Muscle of leg (tissue), 16 donors: ENCODE data around the gene RTN4R. TPM values are rescaled to one million over a fixed set of nuclear protein-coding genes. Genes with fewer than 3 reads are reported as not detected.
"Not testable (repeated sequence)": the region's sequence is repeated elsewhere in the genome, so short reads cannot be mapped to it uniquely, and the experiment has no call there.

Source experiments
- DNase-seq: peaks from one replicate; pipeline ENCODE4 v3.0.0; 2013
- H3K27ac ChIP-seq: one replicate; pipeline ENCODE4 v1.5.1; 2013; ENCODE audit warnings: mild to moderate bottlenecking, low read length, control low read depth
- H3K27me3 ChIP-seq: one replicate; pipeline ENCODE4 v1.6.1; 2013; ENCODE audit warnings: low read length; ENCODE audit not compliant: control insufficient read depth, insufficient read depth
- H3K36me3 ChIP-seq: one replicate; pipeline ENCODE4 v1.6.1; 2013; ENCODE audit warnings: low read length; ENCODE audit not compliant: control insufficient read depth, insufficient read depth
- H3K4me1 ChIP-seq: one replicate; pipeline ENCODE4 v1.6.1; 2013; ENCODE audit warnings: low read length; ENCODE audit not compliant: control insufficient read depth, insufficient read depth
- H3K4me3 ChIP-seq: one replicate; pipeline ENCODE4 v1.5.1; 2013; ENCODE audit warnings: low read length, control low read depth
- H3K9me3 ChIP-seq: replicated peaks from 2 replicates; pipeline ENCODE4 v1.6.1; 2013; ENCODE audit warnings: low read depth, low read length; ENCODE audit not compliant: control insufficient read depth
- WGBS: methylation state at CpG from one replicate; pipeline ENCODE4 v1.1.5; 2013; ENCODE audit warnings: missing lambda C conversion rate; ENCODE audit not compliant: insufficient coverage; 5-methylcytosine and 5-hydroxymethylcytosine counted together
- long read RNA-seq, 11 donors: transcript quantifications; one replicate each; lab custom pipeline, GENCODE V29; 2026
- polyA plus RNA-seq, 8 donors: library from polyadenylated mRNA; unstranded; fragments of 120-200 nt; gene quantifications; one replicate each; pipeline versions ENCODE4 v1.2.1 to v1.2.3, GENCODE V29; 2013; ENCODE audit warnings: inconsistent platforms in 1 of 8, low replicate concordance in 1 of 8; ENCODE audit not compliant: insufficient read length in 8 of 8, insufficient read depth in 1 of 8
- total RNA-seq: library from RNA; stranded (reverse); fragments of 120-200 nt; gene quantifications from one replicate; pipeline ENCODE4 v1.2.4, GENCODE V29; 2013

The RTN4R gene
- 7.3 TPM for total RNA-seq
- 10 to 100 TPM in 7 of 8 donors, 1 to 10 TPM in 1; 9.2 to 19.0 (median 13.9) TPM for polyA plus RNA-seq
- long read RNA-seq, donor 1, partial matches to known transcripts = 0 of 2 reads
- long read RNA-seq, donor 1, other reads (novel, unspliced or antisense) = 0 of 2 reads
- long read RNA-seq, donor 2 = 0 reads
- long read RNA-seq, donor 3, partial matches to known transcripts = 0 of 4 reads
- long read RNA-seq, donor 3, other reads (novel, unspliced or antisense) = 0 of 4 reads
- long read RNA-seq, donor 4, partial matches to known transcripts = 0 of 2 reads
- long read RNA-seq, donor 4, other reads (novel, unspliced or antisense) = 0 of 2 reads
- long read RNA-seq, donor 5, transcript RTN4R-201 (2 exons, 2,157 nt) = major isoform, 7 of 8 reads
- long read RNA-seq, donor 5, partial matches to known transcripts = 0 of 8 reads
- long read RNA-seq, donor 5, other reads (novel, unspliced or antisense) = 0 of 8 reads
- long read RNA-seq, donor 6, transcript RTN4R-201 (2 exons, 2,157 nt) = major isoform, 13 of 13 reads
- long read RNA-seq, donor 6, partial matches to known transcripts = 0 of 13 reads
- long read RNA-seq, donor 6, other reads (novel, unspliced or antisense) = 0 of 13 reads
- long read RNA-seq, donor 7, transcript RTN4R-201 (2 exons, 2,157 nt) = major isoform, 5 of 5 reads
- long read RNA-seq, donor 7, partial matches to known transcripts = 0 of 5 reads
- long read RNA-seq, donor 7, other reads (novel, unspliced or antisense) = 0 of 5 reads
- long read RNA-seq, donor 8, partial matches to known transcripts = 0 of 1 reads
- long read RNA-seq, donor 8, other reads (novel, unspliced or antisense) = 0 of 1 reads
- long read RNA-seq, donor 9, transcript RTN4R-201 (2 exons, 2,157 nt) = major isoform, 7 of 7 reads
- long read RNA-seq, donor 9, partial matches to known transcripts = 0 of 7 reads
- long read RNA-seq, donor 9, other reads (novel, unspliced or antisense) = 0 of 7 reads
- long read RNA-seq, donor 10, transcript RTN4R-201 (2 exons, 2,157 nt) = major isoform, 10 of 10 reads
- long read RNA-seq, donor 10, partial matches to known transcripts = 0 of 10 reads
- long read RNA-seq, donor 10, other reads (novel, unspliced or antisense) = 0 of 10 reads
- long read RNA-seq, donor 11, transcript RTN4R-201 (2 exons, 2,157 nt) = major isoform, 11 of 16 reads
- long read RNA-seq, donor 11, partial matches to known transcripts = 5 of 16 reads
- long read RNA-seq, donor 11, other reads (novel, unspliced or antisense) = 0 of 16 reads

GRCh38 chr22:20268279-20269012 is at the start of gene RTN4R:
Gene RTN4R, minus strand, starts transcription at chr22:20268318. Its CDS starts 226 bp downstream, at chr22:20268092.
- 10% methylated on average over 44 of the region's 58 CpGs for WGBS
- H3K27ac ChIP-seq = no peak within 1 kb of the TSS
- no peaks in the 10 kb centered on the region for H3K36me3 ChIP-seq
- H3K27me3 ChIP-seq = no peaks in the 10 kb centered on the region
- no peaks in the 10 kb centered on the region for H3K9me3 ChIP-seq
- peaks cover 60% of the 10 kb centered on the region for H3K4me1 ChIP-seq
- DNase-seq = peak; percentile 69
- H3K4me3 ChIP-seq = peak within 1 kb of the TSS; percentile 36

- DNase-seq, H3K4me3 ChIP-seq, H3K9me3 ChIP-seq, H3K36me3 ChIP-seq, H3K27me3 ChIP-seq, H3K27ac ChIP-seq: not testable (repeated sequence)
- H3K4me1 ChIP-seq = peaks cover 29% of the 10 kb centered on the region
- WGBS = 78% methylated on average over 1 of the region's 8 CpGs
Observed at GRCh38 chr22:20317402-20318042, 49.4 kb upstream of the RTN4R start.

- Histone ChIP-seq H3K4me3 (no peak overlapping the region), H3K36me3 (peaks cover 4% of the 10 kb centered on the region), H3K27me3 (no peaks in the 10 kb centered on the region), H3K27ac (no peak overlapping the region), H3K4me1 (peaks cover 31% of the 10 kb centered on the region), H3K9me3 (no peaks in the 10 kb centered on the region)
- whole genome bisulfite sequencing = 62% methylated on average over 3 of the region's 8 CpGs
- no peak for DNase-seq
Observed at GRCh38 chr22:20316844-20317401, 48.8 kb upstream of the RTN4R start.

GRCh38 chr22:20316217-20316843 is 48.2 kb upstream of the RTN4R start:
- no peak for DNase-seq
- peaks cover 4% of the 10 kb centered on the region for H3K36me3 ChIP-seq
- H3K27me3 ChIP-seq = no peaks in the 10 kb centered on the region
- H3K27ac ChIP-seq = no peak overlapping the region
- no peak overlapping the region for H3K4me3 ChIP-seq
- H3K4me1 ChIP-seq = peaks cover 28% of the 10 kb centered on the region
- WGBS = 86% methylated on average over 4 of the region's 12 CpGs
- H3K9me3 ChIP-seq = no peaks in the 10 kb centered on the region

GRCh38 chr22:20315337-20316216 is 47.5 kb upstream of the RTN4R start:
- H3K36me3 ChIP-seq = peaks cover 4% of the 10 kb centered on the region
- H3K4me3 ChIP-seq = no peak overlapping the region
- peaks cover 22% of the 10 kb centered on the region for H3K4me1 ChIP-seq
- no peaks in the 10 kb centered on the region for H3K27me3 ChIP-seq
- no peak for DNase-seq
- no peaks in the 10 kb centered on the region for H3K9me3 ChIP-seq
- WGBS = 78% methylated on average over 13 of the region's 25 CpGs
- no peak overlapping the region for H3K27ac ChIP-seq

GRCh38 chr22:20314741-20315336 is 46.7 kb upstream of the RTN4R start:
- not testable (repeated sequence) for H3K9me3 ChIP-seq, H3K27ac ChIP-seq, H3K27me3 ChIP-seq, H3K36me3 ChIP-seq, H3K4me3 ChIP-seq, DNase-seq
- H3K4me1 ChIP-seq = peaks cover 20% of the 10 kb centered on the region
- 78% methylated on average over 11 of the region's 12 CpGs for WGBS

GRCh38 chr22:20314206-20314605 is 46.1 kb upstream of the RTN4R start:
- H3K9me3 ChIP-seq, H3K27ac ChIP-seq, DNase-seq, H3K4me3 ChIP-seq, H3K27me3 ChIP-seq, H3K36me3 ChIP-seq: not testable (repeated sequence)
- peaks cover 21% of the 10 kb centered on the region for H3K4me1 ChIP-seq
- WGBS = no CpG with 5 or more reads among the region's 5 CpGs
